IMR-90 (cell line): ENCODE measurements around the gene RXFP4. TPM values are rescaled to one million over a fixed set of nuclear protein-coding genes. Genes with fewer than 3 reads are reported as not detected.

Experiments used
- ATAC-seq: fragments of 200-7000 bp; cut with Tn5 transposase; 2 replicates; pipeline ENCODE4 v1.9.1; 2020; ENCODE audit warnings: low read depth, mild to moderate bottlenecking, moderate library complexity
- BruUV-seq: library from RNA; stranded (reverse); fragments of 400-500 nt; replicated peaks from 2 replicates; lab custom pipeline; 2021; lab: Mats Ljungman, UMichigan
- CTCF ChIA-PET: fragments of 300-600 bp; formaldehyde crosslinking; extraction: SDS; loops from one replicate; lab custom pipeline; 2021; ENCODE audit warnings: antibody characterized with exemption; lab: Yijun Ruan, JAX
- POLR2A ChIA-PET: fragments of 300-600 bp; sonication (Branson Sonifier 250); formaldehyde crosslinking; loops from one replicate; lab custom pipeline; 2022; ENCODE audit warnings: antibody characterized with exemption; ENCODE audit not compliant: unreplicated experiment; lab: Charles Lee
- DNase-seq: peaks from one replicate; pipeline ENCODE4 v3.0.0; 2013
- H2AFZ ChIP-seq: replicated peaks from 2 replicates; pipeline ENCODE3; 2013; ENCODE audit warnings: low read length, mild to moderate bottlenecking; ENCODE audit not compliant: poor library complexity
- H2AK5ac ChIP-seq: 2 replicates; pipeline ENCODE4 v1.6.1; 2013; ENCODE audit warnings: low read depth, low read length, inconsistent platforms
- H2AK9ac ChIP-seq: replicated peaks from 2 replicates; pipeline ENCODE3; 2013; ENCODE audit warnings: mild to moderate bottlenecking, low read depth, low read length, moderate library complexity; ENCODE audit not compliant: poor library complexity
- H2BK120ac ChIP-seq: 2 replicates; pipeline ENCODE4 v1.6.1; 2013; ENCODE audit warnings: low read depth, low read length, inconsistent platforms
- H2BK15ac ChIP-seq: 3 replicates; pipeline ENCODE4 v1.6.1; 2013; ENCODE audit warnings: low read depth, low read length, inconsistent platforms
- H2BK20ac ChIP-seq: 2 replicates; pipeline ENCODE4 v1.6.1; 2013; ENCODE audit warnings: low read depth, mild to moderate bottlenecking, inconsistent platforms, low read length, moderate library complexity
- H2BK5ac ChIP-seq: 2 replicates; pipeline ENCODE4 v1.6.1; 2013; ENCODE audit warnings: mild to moderate bottlenecking, low read depth, low read length, inconsistent platforms; ENCODE audit not compliant: poor library complexity, severe bottlenecking
- H3K14ac ChIP-seq: replicated peaks from 2 replicates; pipeline ENCODE4 v1.6.1; 2013; ENCODE audit warnings: low read depth, low read length, inconsistent platforms
- H3K18ac ChIP-seq: 2 replicates; pipeline ENCODE4 v1.6.1; 2013; ENCODE audit warnings: low read depth, low read length, control low read depth
- H3K23ac ChIP-seq: 2 replicates; pipeline ENCODE4 v1.6.1; 2013; ENCODE audit warnings: low read depth, low read length, inconsistent platforms
- H3K27ac ChIP-seq: 2 replicates; pipeline ENCODE4 v1.5.1; 2013; ENCODE audit warnings: mild to moderate bottlenecking, control low read depth, low read length; ENCODE audit not compliant: insufficient read depth
- H3K27me3 ChIP-seq: 2 replicates; pipeline ENCODE4 v1.6.1; 2013; ENCODE audit warnings: low read length; ENCODE audit not compliant: control insufficient read depth, insufficient read depth
- H3K36me3 ChIP-seq: 2 replicates; pipeline ENCODE4 v1.6.1; 2013; ENCODE audit warnings: low read length, mixed read lengths; ENCODE audit not compliant: control insufficient read depth, insufficient read depth
- H3K4ac ChIP-seq: 2 replicates; pipeline ENCODE4 v1.6.1; 2013; ENCODE audit warnings: low read depth, low read length, inconsistent platforms
- H3K4me1 ChIP-seq: 2 replicates; pipeline ENCODE4 v1.6.1; 2013; ENCODE audit warnings: low read length, mixed read lengths; ENCODE audit not compliant: control insufficient read depth, insufficient read depth
- H3K4me2 ChIP-seq: 2 replicates; pipeline ENCODE4 v1.6.1; 2013; ENCODE audit warnings: low read depth, mild to moderate bottlenecking, control low read depth, low read length, moderate library complexity
- H3K4me3 ChIP-seq: 2 replicates; pipeline ENCODE4 v1.5.1; 2013; ENCODE audit warnings: low read depth, mild to moderate bottlenecking, control low read depth, low read length, moderate library complexity; ENCODE audit not compliant: insufficient read depth
- H3K56ac ChIP-seq: 2 replicates; pipeline ENCODE4 v1.6.1; 2013; ENCODE audit warnings: low read length, inconsistent platforms; ENCODE audit not compliant: insufficient read depth; ENCODE audit errors: extremely low read depth
- H3K79me1 ChIP-seq, 2 experiments: 2 replicates each; pipeline ENCODE4 v1.6.1; 2013; ENCODE audit warnings: low read length in 2 of 2, inconsistent platforms in 1 of 2, low read depth in 1 of 2
- H3K9ac ChIP-seq: 2 replicates; pipeline ENCODE4 v1.6.1; 2013; ENCODE audit warnings: low read depth, low read length, control low read depth
- H3K9me1 ChIP-seq: 2 replicates; pipeline ENCODE4 v1.6.1; 2013; ENCODE audit warnings: low read length, inconsistent platforms; ENCODE audit not compliant: insufficient read depth
- H3K9me3 ChIP-seq: 2 replicates; pipeline ENCODE4 v1.6.1; 2013; ENCODE audit warnings: low read length; ENCODE audit not compliant: control insufficient read depth, insufficient read depth
- H4K20me1 ChIP-seq: 2 replicates; pipeline ENCODE4 v1.6.1; 2013; ENCODE audit warnings: low read length, inconsistent platforms; ENCODE audit not compliant: insufficient read depth
- H4K5ac ChIP-seq: 2 replicates; pipeline ENCODE4 v1.6.1; 2013; ENCODE audit warnings: mild to moderate bottlenecking, low read depth, low read length, control low read depth
- H4K8ac ChIP-seq, 2 experiments: 2 replicates each; pipeline ENCODE4 v1.6.1; 2013; ENCODE audit warnings: low read depth in 2 of 2, low read length in 2 of 2, control low read depth in 1 of 2, inconsistent platforms in 1 of 2
- H4K91ac ChIP-seq: 2 replicates; pipeline ENCODE4 v1.6.1; 2013; ENCODE audit warnings: low read depth, low read length, inconsistent platforms; ENCODE audit not compliant: insufficient read depth
- BHLHE40 ChIP-seq: fragments of 150-350 bp; IDR thresholded peaks from 2 replicates; pipeline ENCODE4 v1.6.1; 2016; ENCODE audit warnings: mild to moderate bottlenecking, low read depth, low read length
- MAZ ChIP-seq: IDR thresholded peaks from 2 replicates; pipeline ENCODE4 v1.6.1; 2012; ENCODE audit warnings: low read depth, mild to moderate bottlenecking, low read length, improper control_type of control experiment, moderate library complexity, borderline replicate concordance
- WGBS, 2 experiments: methylation state at CpG; one replicate each; pipeline versions ENCODE4 v1.1.5 to v1.1.7; 2013; ENCODE audit warnings: missing lambda C conversion rate in 2 of 2; ENCODE audit not compliant: insufficient read length in 1 of 2; ENCODE audit errors: extremely low coverage in 2 of 2; 5-methylcytosine and 5-hydroxymethylcytosine counted together
- dilution Hi-C: fragments of 300-500 bp; cut with HindIII; formaldehyde crosslinking; loops from one replicate; pipeline ENCODE4 v1.14.3; 2018; ENCODE audit warnings: low sequenced_read_pairs; ENCODE audit not compliant: unreplicated experiment
- in situ Hi-C: fragments of 300-500 bp; cut with MboI; formaldehyde crosslinking; loops from 3 replicates; pipeline ENCODE4 v1.14.3; 2019; ENCODE audit warnings: low sequenced_read_pairs, inconsistent platforms, mixed read lengths
- intact Hi-C: fragments of 100-400 bp; cut with micrococcal nuclease; formaldehyde crosslinking; loops from 2 replicates; pipeline ENCODE4 v1.10.0; 2022
- polyA plus RNA-seq, 3 experiments: library from polyadenylated mRNA; depleted of rRNA; stranded (reverse); fragments of >200 nt; gene quantifications; 2 replicates each; pipeline ENCODE4 v1.2.3, GENCODE V29; 2012; ENCODE audit warnings: low replicate concordance in 1 of 3
- total RNA-seq: library from RNA; depleted of rRNA; stranded (reverse); fragments of >200 nt; gene quantifications from 2 replicates; pipeline ENCODE4 v1.2.3, GENCODE V29; 2012

RXFP4 gene
- total and polyA plus RNA-seq, 2 of the 4 experiments (the other 2 are of a cell fraction), result not detected

DNA sequence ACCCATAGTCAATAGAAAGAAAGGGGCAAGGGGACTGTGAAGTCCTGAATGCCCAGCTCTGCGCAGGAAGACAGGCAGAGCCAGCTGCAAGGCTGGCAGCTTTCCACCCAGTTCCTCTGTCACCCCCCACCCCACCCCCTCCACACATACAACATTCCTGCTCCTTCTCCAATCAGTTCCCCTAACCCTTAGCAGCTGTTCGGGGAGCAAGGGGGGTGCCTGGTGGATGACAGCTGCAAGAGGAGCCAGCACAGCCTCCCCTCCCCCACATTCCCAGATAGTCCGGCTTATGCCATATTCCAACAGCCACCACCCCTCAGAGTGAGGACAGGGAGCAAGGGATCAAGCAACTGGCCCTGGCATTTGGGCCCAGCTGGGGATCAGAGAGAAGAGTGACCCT, 27.2 kb downstream of the RXFP4 start:
- intact Hi-C loops, result no loop called here

More for the DNA sequence above, 27.2 kb downstream of the RXFP4 start:
- H3K79me1 ChIP-seq, result peaks cover 37 to 82% of the 10 kb centered on the region in 2 experiments
- ChIA-PET POLR2A (interaction anchor here (0.6 kb wide), 2 partner anchors 10 to 21 kb away, joined by 3 read pairs; partner anchors contain the start of gene ARHGEF2), CTCF (interaction anchor here (0.6 to 1.4 kb wide), 3 partner anchors 8 to 16 kb away, joined by 4 to 6 read pairs (median 4); no protein-coding TSS in a partner anchor)
- H3K4me3 ChIP-seq, result no peak overlapping the region
- TF ChIP-seq BHLHE40, result no peak
- peak; percentile 63; the same call in 1 of the 2 replicates for TF ChIP-seq MAZ
- DNase-seq, result peak; percentile 72
- H2BK20ac ChIP-seq, result peak overlapping the region; percentile 36; the same call in 1 of the 2 replicates
- dilution Hi-C loops (no loop called here), in situ Hi-C loops (no loop called here)
- H4K91ac ChIP-seq, result peak overlapping the region; percentile 54; the same call in 1 of the 2 replicates
- peak overlapping the region in 1 of 2 experiments; percentile 69 for H4K8ac ChIP-seq
- peak overlapping the region; percentile 88 for H3K14ac ChIP-seq
- peak overlapping the region; percentile 47 for H2BK120ac ChIP-seq
- H3K36me3 ChIP-seq, result peaks cover 63% of the 10 kb centered on the region
- H4K5ac ChIP-seq, result peak overlapping the region; percentile 33; the same call in 1 of the 2 replicates
- H2AK5ac ChIP-seq, result peak overlapping the region; percentile 77
- no peak overlapping the region for H2AK9ac ChIP-seq
- no peaks in the 10 kb centered on the region for H3K9me3 ChIP-seq
- H2BK15ac ChIP-seq, result peak overlapping the region; percentile 19; the same call in 1 of the 3 replicates
- peak; percentile 51 for ATAC-seq
- H3K4me1 ChIP-seq, result peaks cover 44% of the 10 kb centered on the region
- H3K27ac ChIP-seq, result peak overlapping the region; percentile 70
- BruUV-seq, result no TSS peak
- H3K27me3 ChIP-seq, result no peaks in the 10 kb centered on the region
- H3K4ac ChIP-seq, result peak overlapping the region; percentile 73
- peaks cover 46% of the 10 kb centered on the region for H3K9me1 ChIP-seq
- no CpG with 5 or more reads among the region's 3 CpGs for WGBS, 2 experiments
- H3K23ac ChIP-seq, result peak overlapping the region; percentile 95
- H3K9ac ChIP-seq, result peak overlapping the region; percentile 30
- peak overlapping the region; percentile 7; the same call in 1 of the 2 replicates for H3K4me2 ChIP-seq
- peaks cover 93% of the 10 kb centered on the region for H4K20me1 ChIP-seq
- H2AFZ ChIP-seq, result peak overlapping the region; percentile 40
- peak overlapping the region; percentile 83 for H2BK5ac ChIP-seq
- no peak overlapping the region for H3K56ac ChIP-seq
- peak overlapping the region; percentile 46 for H3K18ac ChIP-seq
